Mesothelial cell of epicardium (in vitro differentiated cells): ENCODE data around the gene CABP1. TPM values are rescaled to one million over a fixed set of nuclear protein-coding genes. Genes with fewer than 3 reads are reported as not detected.

Experiments used
- DNase-seq, 2 experiments: peaks; one replicate each; pipeline ENCODE4 v3.0.0; 2021; ENCODE audit warnings: low spot score in 2 of 2; ENCODE audit not compliant: unreplicated experiment in 2 of 2
- H3K27ac Mint-ChIP-seq: 2 replicates; pipeline ENCODE4 v1.8.0; 2021; ENCODE audit warnings: mixed read lengths
- H3K27me3 Mint-ChIP-seq: 2 replicates; pipeline ENCODE4 v1.8.0; 2021; ENCODE audit warnings: low read depth, mixed read lengths
- H3K36me3 Mint-ChIP-seq: 2 replicates; pipeline ENCODE4 v1.8.0; 2021; ENCODE audit warnings: mixed read lengths
- H3K4me1 Mint-ChIP-seq: 2 replicates; pipeline ENCODE4 v1.8.0; 2021; ENCODE audit warnings: mixed read lengths
- H3K4me3 Mint-ChIP-seq: 2 replicates; pipeline ENCODE4 v1.8.0; 2021; ENCODE audit warnings: mild to moderate bottlenecking, moderate library complexity, mixed read lengths
- H3K9me3 Mint-ChIP-seq: 2 replicates; pipeline ENCODE4 v1.8.0; 2021; ENCODE audit warnings: mixed read lengths
- total RNA-seq: library from RNA; stranded (reverse); gene quantifications from 3 replicates; pipeline ENCODE4 v1.2.1, GENCODE V29; 2021
- TF ChIP-seq, protein P1 (sequence below): fragments of 200-600 bp; sonication (generic); IDR thresholded peaks from one replicate; pipeline ENCODE4 v1.5.0; 2021; ENCODE audit warnings: antibody characterized with exemption; ENCODE audit not compliant: unreplicated experiment

Gene CABP1
- total RNA-seq, 1 donor from 2014 or later = 1.1 TPM

DNA sequence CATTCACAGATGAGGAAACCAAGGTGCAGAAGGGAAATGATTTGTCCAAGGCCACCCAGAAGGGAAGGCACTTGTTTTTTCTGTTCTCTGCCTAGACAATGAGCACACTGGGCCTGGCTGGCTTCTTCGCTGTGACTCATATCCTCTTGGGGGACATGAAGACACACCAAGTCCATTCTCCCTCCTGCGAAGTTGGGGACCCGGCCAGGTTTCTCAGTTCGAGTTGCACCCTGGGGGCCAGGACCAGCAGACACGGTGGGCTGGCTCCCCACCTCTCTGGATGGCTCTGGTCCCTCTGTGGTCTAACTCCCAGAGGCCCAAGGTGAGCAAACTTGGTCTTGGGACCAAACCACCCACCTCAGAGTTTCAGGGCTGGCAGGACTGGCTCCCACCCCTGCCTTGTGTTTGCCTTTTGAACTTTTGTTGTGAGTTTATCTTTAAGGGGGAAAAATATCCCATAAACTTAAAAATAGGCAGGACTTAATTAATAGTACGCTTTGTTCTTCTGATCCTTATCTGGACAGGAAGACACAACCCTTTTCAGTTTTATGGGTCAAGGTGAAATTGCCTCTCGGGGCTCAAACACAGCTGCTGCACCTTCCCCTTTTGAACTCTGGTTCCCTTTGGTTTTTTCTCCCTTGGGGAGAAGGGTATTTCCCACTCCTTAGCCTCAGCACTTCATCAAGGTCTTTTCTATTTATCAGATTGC lies 37.5 kb downstream of the CABP1 start:
- no peaks in the 10 kb centered on the region for H3K36me3 Mint-ChIP-seq
- no peak for DNase-seq
- TF ChIP-seq, protein P1, sequence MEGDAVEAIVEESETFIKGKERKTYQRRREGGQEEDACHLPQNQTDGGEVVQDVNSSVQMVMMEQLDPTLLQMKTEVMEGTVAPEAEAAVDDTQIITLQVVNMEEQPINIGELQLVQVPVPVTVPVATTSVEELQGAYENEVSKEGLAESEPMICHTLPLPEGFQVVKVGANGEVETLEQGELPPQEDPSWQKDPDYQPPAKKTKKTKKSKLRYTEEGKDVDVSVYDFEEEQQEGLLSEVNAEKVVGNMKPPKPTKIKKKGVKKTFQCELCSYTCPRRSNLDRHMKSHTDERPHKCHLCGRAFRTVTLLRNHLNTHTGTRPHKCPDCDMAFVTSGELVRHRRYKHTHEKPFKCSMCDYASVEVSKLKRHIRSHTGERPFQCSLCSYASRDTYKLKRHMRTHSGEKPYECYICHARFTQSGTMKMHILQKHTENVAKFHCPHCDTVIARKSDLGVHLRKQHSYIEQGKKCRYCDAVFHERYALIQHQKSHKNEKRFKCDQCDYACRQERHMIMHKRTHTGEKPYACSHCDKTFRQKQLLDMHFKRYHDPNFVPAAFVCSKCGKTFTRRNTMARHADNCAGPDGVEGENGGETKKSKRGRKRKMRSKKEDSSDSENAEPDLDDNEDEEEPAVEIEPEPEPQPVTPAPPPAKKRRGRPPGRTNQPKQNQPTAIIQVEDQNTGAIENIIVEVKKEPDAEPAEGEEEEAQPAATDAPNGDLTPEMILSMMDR = no peak
- H3K9me3 Mint-ChIP-seq = peaks cover 3% of the 10 kb centered on the region
- H3K4me1 Mint-ChIP-seq = peaks cover 4% of the 10 kb centered on the region
- H3K27me3 Mint-ChIP-seq = peaks cover 4% of the 10 kb centered on the region
- H3K27ac Mint-ChIP-seq = no peak overlapping the region
- no peak overlapping the region for H3K4me3 Mint-ChIP-seq

DNA sequence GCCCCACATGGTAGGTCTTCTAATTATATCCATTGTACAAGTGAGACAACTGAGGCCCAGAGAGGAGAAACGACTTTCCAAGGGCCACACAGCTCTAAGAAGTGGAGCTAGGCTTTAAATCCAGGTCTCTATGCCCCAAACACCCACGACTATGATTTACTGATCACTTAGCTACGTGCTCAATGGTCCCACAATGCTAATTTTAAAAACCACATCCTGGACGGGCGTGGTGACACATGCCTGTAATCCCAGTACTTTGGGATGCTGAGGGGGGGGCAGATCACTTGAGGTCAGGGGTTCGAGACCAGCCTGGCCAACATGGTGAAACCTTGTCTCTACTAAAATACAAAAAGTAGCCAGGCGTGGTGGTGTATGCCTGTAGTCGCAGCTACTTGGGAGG lies 38.1 kb downstream of the CABP1 start:
- Mint-ChIP-seq H3K4me1 (peaks cover 4% of the 10 kb centered on the region), H3K27ac (no peak overlapping the region), H3K27me3 (peaks cover 3% of the 10 kb centered on the region), H3K9me3 (peaks cover 3% of the 10 kb centered on the region), H3K36me3 (no peaks in the 10 kb centered on the region), H3K4me3 (no peak overlapping the region)
- TF ChIP-seq, protein P1 = no peak
- no peak for DNase-seq

GRCh38 chr12:120680165-120680738 lies 39.8 kb downstream of the CABP1 start:
- H3K27me3 Mint-ChIP-seq = peaks cover 1% of the 10 kb centered on the region
- H3K36me3 Mint-ChIP-seq = no peaks in the 10 kb centered on the region
- peaks cover 3% of the 10 kb centered on the region for H3K9me3 Mint-ChIP-seq
- no peak overlapping the region for H3K4me3 Mint-ChIP-seq
- TF ChIP-seq, protein P1 = no peak
- peaks cover 4% of the 10 kb centered on the region for H3K4me1 Mint-ChIP-seq
- H3K27ac Mint-ChIP-seq = peak overlapping the region; percentile 22
- no peak for DNase-seq

DNA sequence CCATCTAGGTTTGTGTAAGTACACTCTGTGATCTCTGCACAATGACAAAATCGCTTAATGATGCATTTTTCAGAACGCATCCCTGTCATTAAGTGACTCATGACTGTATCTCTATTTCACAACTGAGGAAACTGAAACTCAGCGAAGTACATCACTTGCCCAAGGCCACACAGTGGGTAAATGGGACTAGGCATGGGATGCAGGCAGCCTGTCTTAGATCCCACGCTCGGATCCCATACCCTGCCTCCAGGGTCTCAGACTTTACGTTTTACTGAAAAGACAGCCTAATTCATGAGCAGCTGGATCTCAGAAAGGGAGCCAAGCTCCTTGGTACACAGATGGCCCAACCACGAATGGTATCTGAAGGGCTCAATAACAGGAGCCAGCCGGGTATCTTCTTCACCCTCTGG lies 44.1 kb downstream of the CABP1 start:
- Mint-ChIP-seq H3K36me3 (no peaks in the 10 kb centered on the region), H3K4me3 (peak overlapping the region; percentile 48), H3K9me3 (no peaks in the 10 kb centered on the region), H3K27ac (peak overlapping the region; percentile 67), H3K27me3 (no peaks in the 10 kb centered on the region), H3K4me1 (peaks cover 19% of the 10 kb centered on the region)
- TF ChIP-seq, protein P1 = no peak
- DNase-seq = no peak

GRCh38 chr12:120685522-120685921 lies 45.1 kb downstream of the CABP1 start:
- no peaks in the 10 kb centered on the region for H3K27me3 Mint-ChIP-seq
- no peak for DNase-seq
- H3K36me3 Mint-ChIP-seq = no peaks in the 10 kb centered on the region
- H3K4me3 Mint-ChIP-seq = peak overlapping the region; percentile 94
- TF ChIP-seq, protein P1 = no peak
- peak overlapping the region; percentile 87 for H3K27ac Mint-ChIP-seq
- H3K4me1 Mint-ChIP-seq = peaks cover 28% of the 10 kb centered on the region
- no peaks in the 10 kb centered on the region for H3K9me3 Mint-ChIP-seq
